GM21717 (cell line): Measurements from ENCODE around the gene RPLP2.
A peak's percentile ranks its signal among the peaks of the same experiment; 100 is the strongest.

Source experiments
- ATAC-seq: cut with Tn5 transposase; IDR thresholded peaks from one replicate; pipeline ENCODE4 v1.9.1; 2021; ENCODE audit warnings: mild to moderate bottlenecking, moderate library complexity; ENCODE audit not compliant: unreplicated experiment

The RPLP2 gene

GRCh38 chr11:790721-791564 is 18.8 kb upstream of the RPLP2 start:
- ATAC-seq, result no peak

GRCh38 chr11:791658-792534 is 17.9 kb upstream of the RPLP2 start:
- ATAC-seq, result no peak

GRCh38 chr11:792535-792821 is 17.3 kb upstream of the RPLP2 start:
- ATAC-seq, result no peak

- ATAC-seq, result no peak
These were observed 16.9 kb upstream of the RPLP2 start for GRCh38 chr11:792873-793272.

- ATAC-seq, result no peak
These were observed 16.2 kb upstream of the RPLP2 start for GRCh38 chr11:793556-793955.

- ATAC-seq, result no peak
These were observed 15.6 kb upstream of the RPLP2 start for GRCh38 chr11:794013-794765.

GRCh38 chr11:794766-795633 is 14.8 kb upstream of the RPLP2 start:
- ATAC-seq, result no peak

- ATAC-seq, result peak; percentile 32
These were observed 13.9 kb upstream of the RPLP2 start for GRCh38 chr11:795634-796564.

GRCh38 chr11:796565-797295 is 13.0 kb upstream of the RPLP2 start:
- ATAC-seq, result no peak

- ATAC-seq, result peak; percentile 42
These were observed 12.3 kb upstream of the RPLP2 start for GRCh38 chr11:797296-798092.

- ATAC-seq, result peak; percentile 41
These were observed 11.6 kb upstream of the RPLP2 start, which contains the start of gene SLC25A22 for GRCh38 chr11:798093-798713. Gene SLC25A22, minus strand, starts transcription at chr11:798281. Its CDS starts 3,275 bp downstream, at chr11:795006.

- no peak for ATAC-seq
These were observed 10.0 kb upstream of the RPLP2 start for GRCh38 chr11:799641-800316.

- no peak for ATAC-seq
These were observed 9.3 kb upstream of the RPLP2 start for GRCh38 chr11:800473-800872.

GRCh38 chr11:801097-801780 is 8.5 kb upstream of the RPLP2 start:
- no peak for ATAC-seq

GRCh38 chr11:802018-802617 is 7.6 kb upstream of the RPLP2 start:
- no peak for ATAC-seq
